Ascending aorta (tissue), 2 donors: ENCODE data around the gene URB1. TPM values are rescaled to one million over a fixed set of nuclear protein-coding genes. Genes with fewer than 3 reads are reported as not detected.
"Not testable (repeated sequence)": the region's sequence is repeated elsewhere in the genome, so short reads cannot be mapped to it uniquely, and the experiment has no call there.

Experiments
- DNase-seq, 2 donors: peaks; one replicate each; pipeline ENCODE4 v3.0.0-alpha.2; 2019; ENCODE audit warnings: low spot score in 2 of 2
- H3K27ac ChIP-seq, 2 donors: fragments of 200-600 bp; sonication (generic); one replicate each; pipeline ENCODE4 v1.5.1; 2016 to 2017; ENCODE audit warnings: mild to moderate bottlenecking in 1 of 2
- H3K27me3 ChIP-seq: fragments of 200-600 bp; sonication (generic); one replicate; pipeline ENCODE4 v1.5.1; 2017
- H3K36me3 ChIP-seq, 2 donors: fragments of 200-600 bp; sonication (generic); one replicate each; pipeline ENCODE4 v1.5.1; 2016
- H3K4me1 ChIP-seq, 2 donors: fragments of 200-600 bp; sonication (generic); one replicate each; pipeline ENCODE4 v1.5.1; 2016 to 2017; ENCODE audit warnings: mild to moderate bottlenecking in 1 of 2
- H3K4me3 ChIP-seq, 2 donors: fragments of 200-600 bp; sonication (generic); one replicate each; pipeline ENCODE4 v1.5.1; 2016 to 2017; ENCODE audit warnings: mild to moderate bottlenecking in 1 of 2
- H3K9me3 ChIP-seq, 2 donors: fragments of 200-600 bp; sonication (generic); one replicate each; pipeline ENCODE4 v1.5.1; 2016
- intact Hi-C: fragments of 100-400 bp; cut with DNase I; formaldehyde crosslinking; loops from one replicate; pipeline ENCODE4 v1.15.1; 2023
- total RNA-seq: library from RNA; depleted of rRNA; stranded (reverse); fragments of >200 nt; gene quantifications from one replicate; pipeline ENCODE4 v1.1.0, GENCODE V29; 2016
- TF ChIP-seq, protein P1 (sequence below), 3 experiments: fragments of 200-600 bp in 2 of 3; fragments of 450-650 bp in 1 of 3; sonication (generic) in 2 of 3; IDR thresholded peaks; one replicate each; pipeline ENCODE4 v1.5.1; 2016 to 2019; ENCODE audit warnings: antibody characterized with exemption in 3 of 3, mild to moderate bottlenecking in 1 of 3, moderate library complexity in 1 of 3

The URB1 gene
- total RNA-seq, 1 donor from 2014 or later: 35.4 TPM

DNA sequence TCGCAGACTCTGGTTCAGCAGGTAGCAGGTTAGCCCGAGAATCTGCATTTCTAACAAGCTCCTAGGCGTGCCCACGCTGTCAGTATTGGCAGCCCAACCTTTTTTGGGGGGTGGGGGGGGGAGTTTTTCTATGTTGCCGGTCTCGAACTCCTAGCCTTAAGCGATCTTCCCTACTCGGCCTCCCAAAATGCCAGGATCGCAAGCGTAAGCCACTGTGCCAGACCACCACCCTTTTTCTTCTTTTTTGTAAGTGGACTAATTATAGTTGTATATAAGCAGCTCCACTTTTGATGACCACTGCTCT is 113.5 kb downstream of the URB1 start:
- peaks cover 9 to 13% of the 10 kb centered on the region in 2 donors for H3K4me1 ChIP-seq
- H3K9me3 ChIP-seq: no peaks in the 10 kb centered on the region
- TF ChIP-seq, protein P1, sequence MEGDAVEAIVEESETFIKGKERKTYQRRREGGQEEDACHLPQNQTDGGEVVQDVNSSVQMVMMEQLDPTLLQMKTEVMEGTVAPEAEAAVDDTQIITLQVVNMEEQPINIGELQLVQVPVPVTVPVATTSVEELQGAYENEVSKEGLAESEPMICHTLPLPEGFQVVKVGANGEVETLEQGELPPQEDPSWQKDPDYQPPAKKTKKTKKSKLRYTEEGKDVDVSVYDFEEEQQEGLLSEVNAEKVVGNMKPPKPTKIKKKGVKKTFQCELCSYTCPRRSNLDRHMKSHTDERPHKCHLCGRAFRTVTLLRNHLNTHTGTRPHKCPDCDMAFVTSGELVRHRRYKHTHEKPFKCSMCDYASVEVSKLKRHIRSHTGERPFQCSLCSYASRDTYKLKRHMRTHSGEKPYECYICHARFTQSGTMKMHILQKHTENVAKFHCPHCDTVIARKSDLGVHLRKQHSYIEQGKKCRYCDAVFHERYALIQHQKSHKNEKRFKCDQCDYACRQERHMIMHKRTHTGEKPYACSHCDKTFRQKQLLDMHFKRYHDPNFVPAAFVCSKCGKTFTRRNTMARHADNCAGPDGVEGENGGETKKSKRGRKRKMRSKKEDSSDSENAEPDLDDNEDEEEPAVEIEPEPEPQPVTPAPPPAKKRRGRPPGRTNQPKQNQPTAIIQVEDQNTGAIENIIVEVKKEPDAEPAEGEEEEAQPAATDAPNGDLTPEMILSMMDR (IDR thresholded peaks at IDR 0.05): no peak
- peak overlapping the region; percentile 44 to 65 for H3K27ac ChIP-seq
- intact Hi-C loops: loop anchor here (1.0 to 5.0 kb wide), 5 partner anchors 49 to 547 kb away; partner anchors contain the start of genes CFAP298, SCAF4 and SYNJ1
- no peak for DNase-seq
- H3K4me3 ChIP-seq: peak overlapping the region; percentile 69 to 77
- peaks cover 0 to 3% of the 10 kb centered on the region in 2 donors for H3K36me3 ChIP-seq
- H3K27me3 ChIP-seq: no peaks in the 10 kb centered on the region

DNA sequence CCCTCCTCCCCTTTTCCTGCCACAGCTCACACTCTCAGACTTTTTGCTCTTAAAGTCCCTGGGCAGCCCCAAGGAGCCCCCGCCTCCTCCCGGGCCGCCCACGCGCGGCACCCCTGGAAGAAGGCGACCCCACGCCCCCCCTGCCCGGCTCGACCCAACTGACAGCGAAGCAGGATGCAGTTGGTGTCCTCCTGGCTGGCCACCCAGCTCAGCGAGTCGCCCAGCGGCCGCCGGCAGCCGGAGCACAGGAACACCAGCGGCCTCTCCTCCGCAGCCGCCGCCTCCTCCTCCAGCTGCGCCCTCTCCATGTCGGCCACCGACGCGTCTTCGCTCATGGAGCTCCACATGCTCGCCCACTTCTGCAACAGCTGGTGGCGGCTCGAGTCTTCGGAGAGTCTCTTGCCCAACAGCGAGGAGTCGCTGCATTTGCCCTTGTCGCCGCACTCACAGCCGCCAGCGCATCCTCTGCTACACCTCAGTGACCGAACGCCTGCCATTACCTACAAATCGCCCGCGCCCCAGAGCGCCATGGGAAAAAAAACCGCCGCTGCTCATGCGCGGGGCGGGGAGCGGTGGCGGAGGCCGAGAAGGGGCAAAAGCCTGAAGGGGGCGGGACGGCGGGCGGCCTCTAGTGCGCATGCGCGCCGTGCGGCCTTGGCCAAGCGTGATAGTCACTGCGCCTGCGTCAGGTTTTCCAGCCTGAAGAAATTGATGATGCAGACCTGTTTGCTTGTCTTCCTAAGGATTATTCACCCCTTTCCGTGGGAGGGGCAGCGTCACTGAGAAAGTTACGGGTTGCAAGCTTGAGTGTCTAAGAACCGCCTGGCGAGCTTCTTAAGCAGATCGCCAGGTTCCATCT is 114.1 kb downstream of the URB1 start, which contains the start of gene MIS18A:
TSS of gene MIS18A (minus strand) at position 532 of the 859 bp plus-strand sequence. CDS start at position 497, 35 bp downstream.
- TF ChIP-seq, protein P1 (IDR thresholded peaks at IDR 0.05): peak in 1 of 3 experiments; percentile 6
- H3K4me3 ChIP-seq: peak within 1 kb of the TSS; percentile 69 to 77
- no peaks in the 10 kb centered on the region for H3K27me3 ChIP-seq
- DNase-seq: peak; percentile 80 to 98
- H3K27ac ChIP-seq: peak within 1 kb of the TSS; percentile 44 to 65
- peaks cover 0 to 3% of the 10 kb centered on the region in 2 donors for H3K36me3 ChIP-seq
- no peaks in the 10 kb centered on the region for H3K9me3 ChIP-seq
- peaks cover 9 to 13% of the 10 kb centered on the region in 2 donors for H3K4me1 ChIP-seq
- intact Hi-C loops: loop anchor here (1.0 to 5.0 kb wide), 5 partner anchors 50 to 546 kb away; partner anchors contain the start of genes CFAP298, SCAF4 and SYNJ1

DNA sequence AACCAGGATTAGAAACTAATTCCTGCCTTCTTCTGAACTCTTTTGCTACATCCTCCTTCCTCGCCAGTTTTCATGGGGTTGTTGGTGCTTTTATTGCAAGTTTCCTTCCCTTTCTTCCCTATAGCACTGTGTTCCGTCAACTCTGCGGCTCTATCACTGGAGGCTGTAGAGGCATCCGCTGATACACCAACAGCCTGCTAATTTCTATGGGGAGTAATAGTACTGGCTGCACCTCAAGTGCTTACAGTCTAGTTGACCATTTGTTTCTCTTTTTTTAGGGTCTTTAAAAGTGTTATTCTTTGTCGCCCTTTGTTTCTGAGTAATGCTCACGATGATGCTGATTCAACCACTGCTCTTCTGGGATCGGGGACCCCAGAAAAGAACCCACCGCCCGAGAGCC is 114.7 kb downstream of the URB1 start:
- H3K27ac ChIP-seq: no peak overlapping the region
- DNase-seq: no peak
- no peaks in the 10 kb centered on the region for H3K27me3 ChIP-seq
- intact Hi-C loops: loop anchor here (2.0 to 5.0 kb wide), 4 partner anchors 51 to 449 kb away; partner anchors contain the start of genes CFAP298 and SYNJ1
- H3K4me1 ChIP-seq: peaks cover 9 to 13% of the 10 kb centered on the region in 2 donors
- no peaks in the 10 kb centered on the region for H3K36me3 ChIP-seq
- peak overlapping the region; percentile 69 to 77 for H3K4me3 ChIP-seq
- TF ChIP-seq, protein P1 (IDR thresholded peaks at IDR 0.05): no peak
- H3K9me3 ChIP-seq: no peaks in the 10 kb centered on the region

DNA sequence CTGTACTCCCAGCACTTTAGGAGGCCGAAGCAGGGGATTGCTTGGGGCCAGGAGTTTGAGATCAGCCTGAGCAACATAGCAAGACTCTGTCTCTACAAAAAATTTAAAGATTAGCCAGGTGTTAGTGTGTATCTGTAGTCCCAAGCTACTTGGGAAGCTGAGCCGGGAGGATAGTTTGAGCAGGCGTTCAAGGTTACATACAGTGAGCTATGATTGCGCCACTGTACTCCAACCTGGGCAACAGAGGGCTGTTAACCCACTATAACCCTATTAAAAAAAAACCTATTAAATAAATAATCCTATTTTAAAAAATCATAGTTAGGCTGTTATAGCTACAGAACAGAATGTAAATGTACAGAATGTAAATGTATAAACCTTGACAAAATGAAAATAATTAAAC is 116.1 kb downstream of the URB1 start:
- TF ChIP-seq, protein P1 (IDR thresholded peaks at IDR 0.05): no peak
- Histone ChIP-seq H3K4me3 (no peak overlapping the region), H3K9me3 (no peaks in the 10 kb centered on the region), H3K27me3 (no peaks in the 10 kb centered on the region), H3K4me1 (peaks cover 9 to 13% of the 10 kb centered on the region in 2 donors), H3K36me3 (no peaks in the 10 kb centered on the region), H3K27ac (no peak overlapping the region)
- intact Hi-C loops: loop anchor here (5.0 kb wide), 1 partner anchor 451 kb away; the partner anchor contains the start of gene SYNJ1
- no peak for DNase-seq

DNA sequence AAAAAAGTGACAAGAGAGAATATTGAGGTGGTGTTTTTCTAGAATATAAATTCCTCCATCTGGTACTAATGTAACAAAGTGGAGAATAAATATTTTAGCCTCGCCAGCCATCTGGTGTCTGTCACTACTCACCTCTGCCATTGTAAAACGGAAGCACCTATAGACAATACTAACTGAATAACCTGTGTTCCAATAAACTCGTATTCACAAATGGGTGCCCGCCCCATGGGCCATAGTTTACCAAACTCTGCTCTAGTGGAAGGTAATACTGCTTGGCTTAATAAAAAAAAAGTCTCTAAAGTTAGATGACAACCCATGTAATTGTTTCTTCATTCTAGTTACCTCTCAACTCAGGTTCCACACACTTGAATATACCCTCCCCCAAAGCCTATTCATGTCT is 122.1 kb downstream of the URB1 start:
- no peak for DNase-seq
- peaks cover 10 to 19% of the 10 kb centered on the region in 2 donors for H3K36me3 ChIP-seq
- intact Hi-C loops: no loop called here
- no peaks in the 10 kb centered on the region for H3K27me3 ChIP-seq
- no peak overlapping the region for H3K27ac ChIP-seq
- TF ChIP-seq, protein P1 (IDR thresholded peaks at IDR 0.05): no peak
- no peaks in the 10 kb centered on the region for H3K4me1 ChIP-seq
- no peaks in the 10 kb centered on the region for H3K9me3 ChIP-seq
- no peak overlapping the region for H3K4me3 ChIP-seq

DNA sequence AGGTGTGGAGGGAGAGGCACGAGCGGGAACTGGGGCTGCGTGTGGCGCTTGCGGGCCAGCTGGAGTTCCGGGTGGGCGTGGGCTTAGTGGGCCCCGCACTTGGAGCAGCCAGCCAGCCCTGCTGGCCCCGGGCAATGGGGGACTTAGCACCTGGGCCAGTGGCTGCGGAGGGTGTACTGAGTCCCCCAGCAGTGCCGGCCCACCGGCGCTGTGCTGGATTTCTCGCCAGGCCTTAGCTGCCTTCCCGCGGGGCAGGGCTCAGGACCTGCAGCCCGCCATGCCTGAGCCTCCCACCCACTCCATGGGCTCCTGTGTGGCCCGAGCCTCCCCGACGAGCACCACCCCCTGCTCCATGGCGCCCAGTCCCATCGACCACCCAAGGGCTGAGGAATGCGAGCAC is 127.5 kb downstream of the URB1 start:
- intact Hi-C loops, H3K27ac ChIP-seq, H3K4me3 ChIP-seq, H3K27me3 ChIP-seq, H3K9me3 ChIP-seq, H3K4me1 ChIP-seq, DNase-seq: not testable (repeated sequence)
- H3K36me3 ChIP-seq: peaks cover 10 to 19% of the 10 kb centered on the region in 2 donors
